Stimulated activated CD4-positive, alpha-beta T cell treated with anti-CD3 and anti-CD28 coated beads, Interleukin-4, amount 100 ng/mL, for 4 hours (primary cell): ENCODE data around the gene C2CD2.

Source experiments
- DNase-seq, 2 experiments: peaks; one replicate each; pipeline ENCODE4 v3.0.0-alpha.2; 2020

C2CD2 gene

DNA sequence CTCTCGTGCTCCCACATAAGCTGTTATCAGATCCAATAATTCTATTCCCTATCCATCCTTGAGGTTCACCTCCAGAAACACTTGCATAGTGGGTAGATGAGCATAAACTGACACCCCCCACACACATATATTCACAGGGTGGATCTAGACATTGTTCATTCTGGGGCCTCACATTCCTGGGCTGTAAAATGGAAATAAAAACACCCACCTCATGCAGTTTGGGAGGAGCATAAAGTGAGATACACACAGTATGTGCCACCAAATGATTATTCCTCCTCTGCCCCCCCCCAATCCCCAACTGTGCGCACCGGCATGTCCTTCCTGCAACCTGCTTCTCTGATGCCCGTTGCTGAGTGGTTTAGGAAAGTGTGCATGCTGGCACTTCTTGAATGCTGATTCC, 92.6 kb downstream of the C2CD2 start:
- DNase-seq = no peak

GRCh38 chr21:41859297-41859980, 94.4 kb downstream of the C2CD2 start:
- no peak for DNase-seq

GRCh38 chr21:41858466-41859296, 95.1 kb downstream of the C2CD2 start:
- DNase-seq = no peak

- no peak for DNase-seq
Observed at GRCh38 chr21:41857771-41858300, 96.0 kb downstream of the C2CD2 start.

GRCh38 chr21:41856572-41856971, 97.2 kb downstream of the C2CD2 start:
- no peak for DNase-seq

- no peak for DNase-seq
Observed at GRCh38 chr21:41854426-41854995, 99.3 kb downstream of the C2CD2 start.

GRCh38 chr21:41852929-41853320, 100.9 kb downstream of the C2CD2 start:
- no peak for DNase-seq

DNA sequence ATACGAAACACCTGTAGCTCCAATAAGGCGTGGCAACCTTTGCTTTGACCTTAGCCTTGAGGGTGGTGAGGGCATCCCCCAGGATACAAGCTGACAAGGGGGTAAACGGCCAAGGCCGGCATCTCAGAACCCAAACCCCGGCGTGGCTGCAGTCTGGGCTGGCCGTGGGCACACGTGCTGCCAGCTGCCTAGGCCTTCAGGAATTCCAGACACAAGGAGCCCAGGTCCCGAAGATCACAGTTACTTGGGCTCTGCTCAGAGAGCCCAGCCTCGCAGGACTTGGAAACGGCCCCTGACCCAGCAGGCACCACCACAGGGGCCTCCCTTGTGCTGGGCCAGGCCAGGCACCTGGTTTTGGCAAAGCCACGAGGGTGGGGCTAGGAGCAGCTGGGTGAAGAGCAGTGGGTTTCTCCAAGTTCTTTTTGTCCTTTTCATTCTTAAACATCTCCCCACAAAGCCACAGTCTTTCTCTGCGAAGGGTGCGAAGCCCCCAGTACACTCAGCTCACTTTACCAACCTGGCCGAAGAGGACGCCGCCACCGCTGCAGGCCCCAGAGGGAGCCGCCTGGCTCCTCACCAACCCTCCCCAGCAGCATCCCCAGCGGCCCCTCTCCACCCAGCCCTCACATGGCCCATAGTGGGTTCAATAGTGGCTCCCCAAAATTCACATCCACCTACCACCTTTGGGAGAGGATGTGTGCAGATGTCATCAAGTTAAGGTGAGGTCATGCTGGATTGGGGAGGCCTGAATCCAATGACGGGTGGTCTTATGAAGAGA, 101.5 kb downstream of the C2CD2 start:
- no peak for DNase-seq

DNA sequence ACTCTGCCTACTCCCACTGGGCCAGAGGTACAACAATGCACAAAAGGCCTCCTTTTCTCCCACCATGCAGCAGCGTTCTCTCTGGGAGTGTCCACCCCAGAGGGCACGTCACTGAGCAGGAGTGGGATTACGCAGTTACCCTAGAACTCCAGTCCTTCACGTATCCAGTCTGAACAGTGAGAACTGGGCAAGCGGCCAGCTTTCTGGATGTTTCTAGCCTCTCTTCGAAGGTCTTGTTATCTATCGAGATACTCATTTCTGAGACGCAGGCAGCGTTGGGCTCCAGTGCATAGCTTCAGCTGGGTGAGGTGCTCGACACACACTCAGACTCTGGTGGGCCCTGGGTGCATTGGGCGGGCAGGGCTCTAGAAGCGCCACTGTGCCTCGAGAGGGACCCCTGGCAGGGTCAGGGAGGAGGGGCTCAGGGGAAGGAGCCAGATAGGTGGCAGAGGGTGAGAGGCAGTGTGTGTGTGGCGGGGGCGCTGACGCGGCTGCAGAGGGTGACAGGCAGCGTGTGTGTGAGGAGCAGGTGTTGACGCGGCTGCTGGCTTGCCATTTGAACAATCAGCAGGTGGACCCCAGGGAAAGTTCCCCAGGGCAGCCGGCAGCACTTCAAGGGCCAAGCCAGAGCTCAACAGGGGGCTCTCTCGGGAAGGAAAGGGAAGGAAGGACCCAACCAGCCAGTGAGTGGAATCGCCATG, 102.6 kb downstream of the C2CD2 start:
- no peak for DNase-seq

GRCh38 chr21:41850085-41850484, 103.7 kb downstream of the C2CD2 start:
- DNase-seq = no peak

GRCh38 chr21:41848958-41849580, 104.7 kb downstream of the C2CD2 start:
- no peak for DNase-seq

DNA sequence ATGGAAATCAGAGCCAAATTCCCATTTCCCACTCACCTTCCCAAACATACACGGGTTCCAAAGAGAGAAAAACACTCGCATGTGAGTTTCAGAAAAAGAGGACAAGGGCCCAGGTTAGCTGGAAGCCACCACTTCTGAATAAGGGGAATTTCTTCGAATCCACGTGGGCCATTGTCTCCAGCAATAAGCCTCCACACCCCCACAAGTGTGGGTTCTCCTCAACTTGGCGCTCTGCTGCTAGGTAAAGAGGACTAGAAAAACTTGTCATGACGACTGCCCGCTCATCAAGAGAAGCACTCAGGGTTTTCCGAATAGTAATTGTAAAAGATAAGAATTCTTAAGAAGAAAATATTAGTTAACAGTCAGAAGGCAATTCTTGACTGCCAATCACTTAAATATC, 105.3 kb downstream of the C2CD2 start:
- DNase-seq = no peak

GRCh38 chr21:41847066-41847804, 106.6 kb downstream of the C2CD2 start:
- DNase-seq = no peak

DNA sequence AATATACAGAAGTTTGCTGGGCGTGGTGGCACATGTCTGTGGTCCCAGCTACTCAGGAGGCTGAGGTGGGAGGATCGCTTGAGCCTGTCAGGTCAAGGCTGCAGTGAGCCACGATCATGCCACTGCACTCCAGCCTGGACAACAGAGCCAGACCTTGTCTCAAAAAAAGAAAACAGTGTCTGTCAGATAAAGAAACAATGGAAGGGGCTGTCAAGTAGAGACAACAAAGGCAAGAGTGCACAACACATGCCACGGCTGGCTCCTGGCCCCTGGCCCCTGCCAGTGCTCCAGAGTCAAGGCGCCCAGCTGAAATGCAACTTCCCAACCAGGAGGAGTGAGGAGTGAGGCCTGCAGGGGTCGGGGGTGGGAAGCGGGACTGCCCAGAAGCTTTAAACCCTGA, 107.3 kb downstream of the C2CD2 start:
- no peak for DNase-seq

DNA sequence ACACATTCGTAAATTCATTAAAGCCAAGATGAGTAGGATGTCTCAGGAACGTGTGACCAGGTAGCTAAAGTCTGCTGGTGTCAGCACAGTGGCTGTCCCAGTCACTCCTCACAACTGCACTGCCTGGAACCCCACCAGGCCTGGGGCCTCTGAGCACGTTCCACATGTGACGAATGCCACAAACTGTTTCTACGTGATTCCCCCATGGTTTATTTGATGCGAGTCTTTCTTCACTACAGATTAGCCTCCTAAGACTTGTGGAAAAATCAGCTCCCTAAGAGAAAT, 107.8 kb downstream of the C2CD2 start:
- DNase-seq = no peak

GRCh38 chr21:41845310-41846032, 108.3 kb downstream of the C2CD2 start:
- DNase-seq = no peak

- DNase-seq = no peak
Observed at GRCh38 chr21:41843584-41843983, 110.2 kb downstream of the C2CD2 start.

- DNase-seq = no peak
Observed at GRCh38 chr21:41840880-41841279, 112.9 kb downstream of the C2CD2 start.

DNA sequence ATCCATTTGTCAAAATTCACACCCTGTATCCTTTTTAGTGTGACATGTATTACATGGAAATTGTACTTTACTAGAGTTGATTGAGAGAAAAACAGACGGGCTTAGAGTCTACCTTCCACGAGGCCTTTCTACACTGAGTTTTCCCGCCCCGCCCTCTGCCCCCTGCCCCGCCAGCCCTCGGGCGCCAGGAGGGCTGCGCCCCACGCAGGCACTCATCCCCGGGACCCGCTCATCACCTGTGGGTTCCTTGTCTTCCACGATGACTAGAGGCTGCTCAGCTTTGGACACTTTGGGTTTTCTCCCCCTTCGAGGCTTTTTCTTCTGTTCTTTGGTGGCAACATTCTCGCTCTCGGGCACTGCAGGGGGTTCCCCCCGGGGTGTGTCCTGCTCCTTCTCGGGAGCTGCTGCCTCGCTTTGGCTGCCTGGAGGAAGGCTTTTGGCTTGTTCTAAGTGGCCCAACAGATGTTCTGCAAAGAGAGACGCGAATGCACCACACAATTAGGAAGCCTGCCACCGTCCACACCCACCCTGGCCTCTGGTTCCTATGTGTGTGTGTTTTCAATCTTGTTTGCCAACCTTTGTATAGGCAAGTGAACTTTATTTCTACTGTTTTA, 114.3 kb downstream of the C2CD2 start:
- DNase-seq = no peak

- no peak for DNase-seq
Observed at GRCh38 chr21:41837756-41838297, 116.0 kb downstream of the C2CD2 start.
